ENCODE data around the gene ANKRD1.

DNA sequence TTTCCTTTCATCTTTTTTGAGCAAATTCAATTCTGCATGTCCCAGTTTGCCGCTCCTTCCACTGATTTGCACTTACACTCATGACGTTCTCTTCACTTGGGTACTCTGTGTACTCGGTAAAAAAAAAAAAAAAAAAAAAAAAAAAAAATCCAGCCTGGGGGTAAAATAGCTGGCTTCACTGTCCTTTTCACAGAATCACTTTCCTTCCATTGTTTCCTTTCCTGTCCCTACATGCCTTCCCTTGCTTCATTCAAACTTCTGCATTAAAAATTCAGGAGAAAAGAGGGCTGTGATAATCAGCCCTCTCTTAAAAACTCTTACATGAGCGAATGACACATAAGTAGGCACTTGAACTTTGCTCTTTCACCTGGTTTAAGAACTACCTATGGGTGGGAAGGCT lies 8.7 kb downstream of the ANKRD1 start:
- TF ChIP-seq, protein P1, sequence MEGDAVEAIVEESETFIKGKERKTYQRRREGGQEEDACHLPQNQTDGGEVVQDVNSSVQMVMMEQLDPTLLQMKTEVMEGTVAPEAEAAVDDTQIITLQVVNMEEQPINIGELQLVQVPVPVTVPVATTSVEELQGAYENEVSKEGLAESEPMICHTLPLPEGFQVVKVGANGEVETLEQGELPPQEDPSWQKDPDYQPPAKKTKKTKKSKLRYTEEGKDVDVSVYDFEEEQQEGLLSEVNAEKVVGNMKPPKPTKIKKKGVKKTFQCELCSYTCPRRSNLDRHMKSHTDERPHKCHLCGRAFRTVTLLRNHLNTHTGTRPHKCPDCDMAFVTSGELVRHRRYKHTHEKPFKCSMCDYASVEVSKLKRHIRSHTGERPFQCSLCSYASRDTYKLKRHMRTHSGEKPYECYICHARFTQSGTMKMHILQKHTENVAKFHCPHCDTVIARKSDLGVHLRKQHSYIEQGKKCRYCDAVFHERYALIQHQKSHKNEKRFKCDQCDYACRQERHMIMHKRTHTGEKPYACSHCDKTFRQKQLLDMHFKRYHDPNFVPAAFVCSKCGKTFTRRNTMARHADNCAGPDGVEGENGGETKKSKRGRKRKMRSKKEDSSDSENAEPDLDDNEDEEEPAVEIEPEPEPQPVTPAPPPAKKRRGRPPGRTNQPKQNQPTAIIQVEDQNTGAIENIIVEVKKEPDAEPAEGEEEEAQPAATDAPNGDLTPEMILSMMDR (IDR thresholded peaks at IDR 0.05 in 2 of 3, conservative IDR thresholded peaks at IDR 0.05 in 1 of 3; ENCODE audit: borderline replicate concordance in 1 of 3, insufficient read depth in 1 of 3, low read depth in 2 of 3, low read length in 2 of 3) = no peak
- TF ChIP-seq, protein P2, sequence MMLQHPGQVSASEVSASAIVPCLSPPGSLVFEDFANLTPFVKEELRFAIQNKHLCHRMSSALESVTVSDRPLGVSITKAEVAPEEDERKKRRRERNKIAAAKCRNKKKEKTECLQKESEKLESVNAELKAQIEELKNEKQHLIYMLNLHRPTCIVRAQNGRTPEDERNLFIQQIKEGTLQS (IDR thresholded peaks at IDR 0.05) = no peak
- TF ChIP-seq POLR2A (IDR thresholded peaks at IDR 0.05; ENCODE audit: borderline replicate concordance, extremely low read depth, insufficient read depth, insufficient read length) = no peak
- TF ChIP-seq TCF7L2 (IDR thresholded peaks at IDR 0.05; ENCODE audit: borderline replicate concordance, extremely low read depth, insufficient read depth, insufficient read length) = no peak
- no peak for TF ChIP-seq POLR2AphosphoS5 (IDR thresholded peaks at IDR 0.05; ENCODE audit: low read depth, low read length)
- no peak for TF ChIP-seq JUND (IDR thresholded peaks at IDR 0.05)
- no peak for TF ChIP-seq ZBTB33 (IDR thresholded peaks at IDR 0.05; ENCODE audit: extremely low read depth, insufficient replicate concordance, low read length)
- TF ChIP-seq EZH2 (IDR thresholded peaks at IDR 0.05) = no peak
- no peak for TF ChIP-seq ZNF274 (IDR thresholded peaks at IDR 0.05; ENCODE audit: low read depth, low read length)
- TF ChIP-seq EZH2phosphoT487 (IDR thresholded peaks at IDR 0.05; ENCODE audit: borderline replicate concordance) = no peak
- no peak for TF ChIP-seq MAX (IDR thresholded peaks at IDR 0.05)
